Colon (tissue), 2 donors: ENCODE data around the gene PDP2.
"Not testable (repeated sequence)": the region's sequence is repeated elsewhere in the genome, so short reads cannot be mapped to it uniquely, and the experiment has no call there.

Experiments
- FAIRE-seq: peaks from 2 replicates; lab custom pipeline; 2012; peaks lifted over from hg19 to GRCh38; lab: Jason Lieb, UNC
- donor health status: control.
- donor health status: control.

The PDP2 gene

GRCh38 chr16:66920924-66921680, 40.8 kb downstream of the PDP2 start:
- no peak for FAIRE-seq

- no peak for FAIRE-seq
Observed at GRCh38 chr16:66921729-66922450, 41.6 kb downstream of the PDP2 start.

GRCh38 chr16:66923247-66923731, 43.0 kb downstream of the PDP2 start:
- FAIRE-seq: no peak

GRCh38 chr16:66923866-66924265, 43.6 kb downstream of the PDP2 start:
- no peak for FAIRE-seq

GRCh38 chr16:66924527-66925321, 44.4 kb downstream of the PDP2 start:
- no peak for FAIRE-seq

GRCh38 chr16:66925322-66925840, 45.1 kb downstream of the PDP2 start, which contains the start of gene RRAD:
RRAD (minus strand) TSS chr16:66925535; CDS start chr16:66925179, 356 bp downstream.
- FAIRE-seq: no peak

- FAIRE-seq: no peak
Observed at GRCh38 chr16:66926171-66926947, 46.0 kb downstream of the PDP2 start.

- no peak for FAIRE-seq
Observed at GRCh38 chr16:66926961-66927436, 46.7 kb downstream of the PDP2 start.

GRCh38 chr16:66927918-66928649, 47.8 kb downstream of the PDP2 start:
- no peak for FAIRE-seq

GRCh38 chr16:66928702-66929388, 48.5 kb downstream of the PDP2 start:
- FAIRE-seq: no peak

- FAIRE-seq: no peak
Observed at GRCh38 chr16:66930189-66930588, 49.9 kb downstream of the PDP2 start.

GRCh38 chr16:66931665-66932064, 51.4 kb downstream of the PDP2 start:
- no peak for FAIRE-seq

- no peak for FAIRE-seq
Observed at GRCh38 chr16:66932076-66932475, 51.8 kb downstream of the PDP2 start.

GRCh38 chr16:66933776-66934137, 53.4 kb downstream of the PDP2 start:
- no peak for FAIRE-seq

- FAIRE-seq: no peak
Observed at GRCh38 chr16:66934138-66934838, 54.0 kb downstream of the PDP2 start, which contains the start of gene CIAO2B. CIAO2B (minus strand) TSS chr16:66934402; CDS start chr16:66934364, 38 bp downstream.

GRCh38 chr16:66934839-66935313, 54.6 kb downstream of the PDP2 start:
- not testable (repeated sequence) for FAIRE-seq

GRCh38 chr16:66935314-66936011, 55.1 kb downstream of the PDP2 start, which contains the start of gene CES2:
CES2 (plus strand) TSS chr16:66935516; CDS start chr16:66935636, 120 bp downstream.
- no peak for FAIRE-seq

- no peak for FAIRE-seq
Observed at GRCh38 chr16:66936462-66936861, 56.1 kb downstream of the PDP2 start.
